Measurements from ENCODE around the gene PCDHGA12.

DNA sequence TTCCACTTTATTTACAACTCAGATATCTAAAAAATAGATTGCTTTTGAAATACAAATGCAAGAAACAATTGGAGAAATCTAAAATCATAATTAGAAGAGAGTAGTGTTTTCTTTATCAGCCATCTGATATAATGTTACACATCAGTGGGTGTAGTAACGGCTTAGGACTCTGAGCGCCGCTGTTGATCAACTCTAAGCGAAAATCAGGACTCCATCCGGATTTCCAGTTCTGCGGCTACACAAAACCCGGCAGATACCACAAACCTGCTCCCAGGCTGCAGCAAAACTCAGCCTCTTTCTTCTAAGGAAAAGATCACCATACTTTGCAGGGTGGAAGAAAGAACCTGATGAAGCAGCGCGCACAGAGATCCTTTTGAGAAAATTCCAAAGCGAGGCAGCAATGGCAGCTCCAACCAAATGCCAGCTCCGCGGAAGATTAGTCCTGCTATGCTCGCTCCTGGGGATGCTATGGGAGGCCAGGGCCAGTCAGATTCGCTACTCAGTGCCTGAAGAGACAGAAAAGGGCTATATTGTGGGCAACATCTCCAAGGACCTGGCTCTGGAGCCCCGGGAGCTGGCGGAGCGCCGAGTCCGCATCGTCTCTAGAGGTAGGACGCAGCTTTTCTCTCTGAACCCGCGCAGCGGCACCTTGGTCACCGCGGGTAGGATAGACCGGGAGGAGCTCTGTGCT is 27.6 kb upstream of the PCDHGA12 start, which contains the start of gene PCDHGA9:
- TF ChIP-seq ZNF549 (tag by site-specific recombination; IDR thresholded peaks at IDR 0.05) = no peak
- no peak for TF ChIP-seq SCRT1 (tag by site-specific recombination; IDR thresholded peaks at IDR 0.05; ENCODE audit: borderline replicate concordance)
- no peak for TF ChIP-seq YY1 (tag by site-specific recombination; IDR thresholded peaks at IDR 0.05)
- TF ChIP-seq, protein P1, sequence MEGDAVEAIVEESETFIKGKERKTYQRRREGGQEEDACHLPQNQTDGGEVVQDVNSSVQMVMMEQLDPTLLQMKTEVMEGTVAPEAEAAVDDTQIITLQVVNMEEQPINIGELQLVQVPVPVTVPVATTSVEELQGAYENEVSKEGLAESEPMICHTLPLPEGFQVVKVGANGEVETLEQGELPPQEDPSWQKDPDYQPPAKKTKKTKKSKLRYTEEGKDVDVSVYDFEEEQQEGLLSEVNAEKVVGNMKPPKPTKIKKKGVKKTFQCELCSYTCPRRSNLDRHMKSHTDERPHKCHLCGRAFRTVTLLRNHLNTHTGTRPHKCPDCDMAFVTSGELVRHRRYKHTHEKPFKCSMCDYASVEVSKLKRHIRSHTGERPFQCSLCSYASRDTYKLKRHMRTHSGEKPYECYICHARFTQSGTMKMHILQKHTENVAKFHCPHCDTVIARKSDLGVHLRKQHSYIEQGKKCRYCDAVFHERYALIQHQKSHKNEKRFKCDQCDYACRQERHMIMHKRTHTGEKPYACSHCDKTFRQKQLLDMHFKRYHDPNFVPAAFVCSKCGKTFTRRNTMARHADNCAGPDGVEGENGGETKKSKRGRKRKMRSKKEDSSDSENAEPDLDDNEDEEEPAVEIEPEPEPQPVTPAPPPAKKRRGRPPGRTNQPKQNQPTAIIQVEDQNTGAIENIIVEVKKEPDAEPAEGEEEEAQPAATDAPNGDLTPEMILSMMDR (tag by site-specific recombination; IDR thresholded peaks at IDR 0.05) = no peak
- no peak for TF ChIP-seq ZNF510 (tag by site-specific recombination; IDR thresholded peaks at IDR 0.05; ENCODE audit: insufficient replicate concordance)
- TF ChIP-seq, protein P2, sequence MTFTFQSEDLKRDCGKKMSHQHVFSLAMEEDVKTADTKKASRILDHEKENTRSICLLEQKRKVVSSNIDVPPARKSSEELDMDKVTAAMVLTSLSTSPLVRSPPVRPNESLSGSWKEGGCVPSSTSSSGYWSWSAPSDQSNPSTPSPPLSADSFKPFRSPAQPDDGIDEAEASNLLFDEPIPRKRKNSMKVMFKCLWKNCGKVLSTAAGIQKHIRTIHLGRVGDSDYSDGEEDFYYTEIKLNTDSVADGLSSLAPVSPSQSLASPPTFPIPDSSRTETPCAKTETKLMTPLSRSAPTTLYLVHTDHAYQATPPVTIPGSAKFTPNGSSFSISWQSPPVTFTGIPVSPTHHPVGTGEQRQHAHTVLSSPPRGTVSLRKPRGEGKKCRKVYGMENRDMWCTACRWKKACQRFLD (tag by site-specific recombination; IDR thresholded peaks at IDR 0.05) = no peak
- no peak for TF ChIP-seq ZNF121 (tag by site-specific recombination; IDR thresholded peaks at IDR 0.05)
- no peak for TF ChIP-seq ZNF548 (tag by site-specific recombination; IDR thresholded peaks at IDR 0.05)
- TF ChIP-seq SETDB1 (IDR thresholded peaks at IDR 0.05; ENCODE audit: insufficient read length, low read length) = no peak
- TF ChIP-seq ZNF138 (tag by site-specific recombination; IDR thresholded peaks at IDR 0.05; ENCODE audit: borderline replicate concordance) = no peak
- no peak for TF ChIP-seq ZNF777 (tag by site-specific recombination; IDR thresholded peaks at IDR 0.05; ENCODE audit: borderline replicate concordance)
- TF ChIP-seq, protein P3, sequence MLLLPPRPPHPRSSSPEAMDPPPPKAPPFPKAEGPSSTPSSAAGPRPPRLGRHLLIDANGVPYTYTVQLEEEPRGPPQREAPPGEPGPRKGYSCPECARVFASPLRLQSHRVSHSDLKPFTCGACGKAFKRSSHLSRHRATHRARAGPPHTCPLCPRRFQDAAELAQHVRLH (tag by site-specific recombination; IDR thresholded peaks at IDR 0.05) = no peak
- no peak for TF ChIP-seq ZNF558 (tag by site-specific recombination; IDR thresholded peaks at IDR 0.05)

Measured in HEK293 (cell line).